Endothelial cell of umbilical vein (primary cell): ENCODE data around the gene APOC3. TPM values are rescaled to one million over a fixed set of nuclear protein-coding genes. Genes with fewer than 3 reads are reported as not detected.

Experiments used
- BruUV-seq: library from RNA; stranded (reverse); fragments of 400-500 nt; replicated peaks from 2 replicates; lab custom pipeline; 2021; lab: Mats Ljungman, UMichigan
- CTCF ChIA-PET: fragments of 300-600, 350-600 bp; sonication (Branson Sonifier 250); formaldehyde crosslinking; loops from one replicate; lab custom pipeline; 2021; ENCODE audit warnings: antibody characterized with exemption, inconsistent platforms; lab: Charles Lee
- POLR2A ChIA-PET: fragments of 300-600, 350-600 bp; sonication (Branson Sonifier 250); formaldehyde crosslinking; loops from one replicate; lab custom pipeline; 2021; ENCODE audit warnings: antibody characterized with exemption, inconsistent platforms; lab: Charles Lee
- DNase-seq: peaks from one replicate; pipeline ENCODE4 v3.0.0-alpha.2; 2011; ENCODE audit warnings: low read depth, low spot score
- FAIRE-seq: peaks from 2 replicates; lab custom pipeline; 2011; peaks lifted over from hg19 to GRCh38; lab: Jason Lieb, UNC
- H2AFZ ChIP-seq: 2 replicates; pipeline ENCODE4 v1.6.0; 2012; ENCODE audit warnings: low read depth, low read length, control low read depth, inconsistent platforms
- H3K27ac ChIP-seq: 2 replicates; pipeline ENCODE4 v1.5.1; 2011; ENCODE audit warnings: low read depth, mild to moderate bottlenecking, control low read depth, low read length, moderate library complexity; ENCODE audit not compliant: insufficient read depth
- H3K27me3 ChIP-seq, 2 experiments: 2 replicates each; pipeline versions ENCODE4 v1.6.0 to v1.6.1; 2011; ENCODE audit warnings: low read length in 2 of 2, mixed read lengths in 1 of 2; ENCODE audit not compliant: control insufficient read depth in 2 of 2, insufficient read depth in 2 of 2
- H3K36me3 ChIP-seq, 2 experiments: 2 replicates in 1 of 2; 3 replicates in 1 of 2; pipeline ENCODE4 v1.5.1; 2011; ENCODE audit warnings: low read length in 2 of 2, mild to moderate bottlenecking in 1 of 2, moderate library complexity in 1 of 2; ENCODE audit not compliant: control insufficient read depth in 2 of 2, insufficient read depth in 2 of 2; ENCODE audit errors: extremely low read depth in 1 of 2
- H3K4me1 ChIP-seq: 3 replicates; pipeline ENCODE4 v1.5.1; 2011; ENCODE audit warnings: mild to moderate bottlenecking, low read length; ENCODE audit not compliant: control insufficient read depth, insufficient read depth; ENCODE audit errors: extremely low read depth
- H3K4me2 ChIP-seq: 2 replicates; pipeline ENCODE4 v1.6.1; 2011; ENCODE audit warnings: low read length, control low read depth, mixed read lengths; ENCODE audit not compliant: insufficient read depth
- H3K4me3 ChIP-seq, 3 experiments: fragments of 200-600 bp in 1 of 3; sonication (generic), shearing (Covaris generic) in 1 of 3; replicated peaks in 1 of 3; 2 replicates each; pipeline ENCODE4 v1.5.1; 2011 to 2016; ENCODE audit warnings: control low read depth in 3 of 3, low read length in 3 of 3, mild to moderate bottlenecking in 2 of 3, inconsistent platforms in 1 of 3, low read depth in 1 of 3, moderate library complexity in 1 of 3; ENCODE audit not compliant: insufficient read depth in 1 of 3
- H3K79me2 ChIP-seq: 2 replicates; pipeline ENCODE4 v1.6.0; 2012; ENCODE audit warnings: low read length, inconsistent platforms; ENCODE audit not compliant: control insufficient read depth, insufficient read depth
- H3K9ac ChIP-seq: replicated peaks from 2 replicates; pipeline ENCODE3; 2011; ENCODE audit warnings: low read length, control low read depth; ENCODE audit not compliant: insufficient read depth; ENCODE audit errors: extremely low read depth
- H3K9me1 ChIP-seq: replicated peaks from 3 replicates; pipeline ENCODE4 v1.6.0; 2011; ENCODE audit warnings: mild to moderate bottlenecking, low read length; ENCODE audit not compliant: control insufficient read depth, insufficient read depth; ENCODE audit errors: extremely low read depth
- H3K9me3 ChIP-seq: replicated peaks from 2 replicates; pipeline ENCODE4 v1.5.1; 2012; ENCODE audit warnings: low read length, inconsistent platforms; ENCODE audit not compliant: control insufficient read depth, insufficient read depth
- H4K20me1 ChIP-seq: replicated peaks from 2 replicates; pipeline ENCODE3; 2011; ENCODE audit warnings: mild to moderate bottlenecking, low read length; ENCODE audit not compliant: control insufficient read depth, insufficient read depth; ENCODE audit errors: extremely low read depth
- EZH2 ChIP-seq: IDR thresholded peaks from 2 replicates; pipeline ENCODE4 v1.6.1; 2012; ENCODE audit warnings: borderline replicate concordance, low read depth, mild to moderate bottlenecking, moderate library complexity, low read length, inconsistent platforms; ENCODE audit not compliant: severe bottlenecking
- FOS ChIP-seq: IDR thresholded peaks from 2 replicates; pipeline ENCODE4 v1.6.1; 2011; ENCODE audit warnings: mild to moderate bottlenecking, low read length, moderate library complexity, borderline replicate concordance; ENCODE audit not compliant: insufficient read depth
- GATA2 ChIP-seq: IDR thresholded peaks from 2 replicates; pipeline ENCODE4 v1.7.0; 2011; ENCODE audit warnings: low read depth, mild to moderate bottlenecking, moderate library complexity, mixed read lengths, low read length; ENCODE audit not compliant: insufficient read length, insufficient read depth
- JUN ChIP-seq: IDR thresholded peaks from 2 replicates; pipeline ENCODE4 v1.6.1; 2011; ENCODE audit warnings: borderline replicate concordance, low read depth; ENCODE audit not compliant: insufficient read length, insufficient read depth
- MYC ChIP-seq: IDR thresholded peaks from one replicate; pipeline ENCODE4 v1.6.1; 2011; ENCODE audit warnings: mild to moderate bottlenecking, low read depth, low read length
- POLR2A ChIP-seq: IDR thresholded peaks from 2 replicates; pipeline ENCODE4 v1.6.1; 2012; ENCODE audit warnings: low read depth, mild to moderate bottlenecking, control low read depth, low read length
- POLR2AphosphoS5 ChIP-seq: IDR thresholded peaks from 2 replicates; pipeline ENCODE4 v1.6.1; 2012; ENCODE audit warnings: low read depth, mild to moderate bottlenecking, control low read depth, low read length, moderate library complexity; ENCODE audit not compliant: insufficient read depth
- dilution Hi-C: fragments of 300-500 bp; cut with MboI; formaldehyde crosslinking; loops from one replicate; pipeline ENCODE4 v1.15.0; 2019; ENCODE audit warnings: low sequenced_read_pairs; ENCODE audit not compliant: extremely low pct_ligation_motif_present
- intact Hi-C: fragments of 100-400 bp; cut with micrococcal nuclease; formaldehyde crosslinking; loops from one replicate; pipeline ENCODE4 v1.10.0; 2022
- polyA plus RNA-seq, 4 experiments: library from polyadenylated mRNA; depleted of rRNA in 3 of 4; stranded (reverse) in 3 of 4; unstranded in 1 of 4; fragments of >200 nt; gene quantifications; 2 replicates each; pipeline versions ENCODE4 v1.2.1 to v1.2.3, GENCODE V29; 2011 to 2012; ENCODE audit warnings: missing spikeins in 1 of 4
- total RNA-seq: library from RNA; stranded (reverse); gene quantifications from 2 replicates; pipeline ENCODE4 v1.2.3, GENCODE V29; 2021
- TF ChIP-seq, protein P1 (sequence below): IDR thresholded peaks from 2 replicates; pipeline ENCODE4 v1.6.1; 2011; ENCODE audit not compliant: insufficient read depth, insufficient read length
- TF ChIP-seq, protein P2 (sequence below), 2 donors: IDR thresholded peaks; 1 replicate in 1 of 2; 2 replicates in 1 of 2; pipeline ENCODE4 v1.5.1; 2011; ENCODE audit warnings: low read length in 2 of 2, mild to moderate bottlenecking in 2 of 2, moderate library complexity in 2 of 2, control low read depth in 1 of 2, inconsistent platforms in 1 of 2, low read depth in 1 of 2; ENCODE audit not compliant: insufficient read depth in 1 of 2; ENCODE audit errors: extremely low read depth in 1 of 2

Gene APOC3
- total and polyA plus RNA-seq, 2 donors (not counting 3 experiments of a cell fraction or from before 2014, with no cell fraction given) = not detected

DNA sequence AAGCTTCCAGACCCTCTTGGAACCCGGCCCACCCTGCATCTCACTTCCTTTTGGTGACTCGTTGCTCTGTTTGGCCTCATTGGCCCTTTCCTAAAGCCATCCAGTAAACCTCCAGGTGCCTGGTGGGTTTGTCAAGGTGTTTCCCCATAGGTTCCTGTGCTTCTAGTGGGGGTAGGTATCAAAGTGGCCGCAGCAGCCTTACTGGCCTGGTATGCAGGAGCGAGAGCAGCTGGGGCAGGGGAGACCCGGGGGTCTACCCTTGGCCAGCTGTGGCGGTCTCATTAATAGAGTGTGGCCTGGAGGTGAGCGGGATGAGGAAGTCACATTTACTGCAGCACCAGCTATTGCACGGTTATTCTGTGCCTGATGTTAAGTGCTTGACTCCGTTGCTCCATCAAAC is 10.7 kb upstream of the APOC3 start:
- dilution Hi-C loops (no loop called here), intact Hi-C loops (loop anchor here (5.0 kb wide), 1 partner anchor 668 kb away; no protein-coding TSS in a partner anchor)
- H4K20me1 ChIP-seq = no peaks in the 10 kb centered on the region
- DNase-seq (no peak), FAIRE-seq (no peak)
- H3K4me1 ChIP-seq = no peaks in the 10 kb centered on the region
- POLR2A ChIA-PET = no interaction called here
- no TSS peak for BruUV-seq
- H3K4me3 ChIP-seq = no peak overlapping the region
- no peaks in the 10 kb centered on the region for H3K27me3 ChIP-seq
- no peaks in the 10 kb centered on the region for H3K79me2 ChIP-seq
- no peak overlapping the region for H3K4me2 ChIP-seq
- no peaks in the 10 kb centered on the region for H3K9me1 ChIP-seq
- no peak overlapping the region for H3K27ac ChIP-seq
- H3K9ac ChIP-seq = no peak overlapping the region
- H3K9me3 ChIP-seq = no peaks in the 10 kb centered on the region
- TF ChIP-seq POLR2AphosphoS5 (no peak), GATA2 (no peak), MYC (no peak), FOS (no peak), EZH2 (no peak), POLR2A (no peak), JUN (no peak)
- TF ChIP-seq, protein P1, sequence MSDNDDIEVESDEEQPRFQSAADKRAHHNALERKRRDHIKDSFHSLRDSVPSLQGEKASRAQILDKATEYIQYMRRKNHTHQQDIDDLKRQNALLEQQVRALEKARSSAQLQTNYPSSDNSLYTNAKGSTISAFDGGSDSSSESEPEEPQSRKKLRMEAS = no peak
- TF ChIP-seq, protein P2, sequence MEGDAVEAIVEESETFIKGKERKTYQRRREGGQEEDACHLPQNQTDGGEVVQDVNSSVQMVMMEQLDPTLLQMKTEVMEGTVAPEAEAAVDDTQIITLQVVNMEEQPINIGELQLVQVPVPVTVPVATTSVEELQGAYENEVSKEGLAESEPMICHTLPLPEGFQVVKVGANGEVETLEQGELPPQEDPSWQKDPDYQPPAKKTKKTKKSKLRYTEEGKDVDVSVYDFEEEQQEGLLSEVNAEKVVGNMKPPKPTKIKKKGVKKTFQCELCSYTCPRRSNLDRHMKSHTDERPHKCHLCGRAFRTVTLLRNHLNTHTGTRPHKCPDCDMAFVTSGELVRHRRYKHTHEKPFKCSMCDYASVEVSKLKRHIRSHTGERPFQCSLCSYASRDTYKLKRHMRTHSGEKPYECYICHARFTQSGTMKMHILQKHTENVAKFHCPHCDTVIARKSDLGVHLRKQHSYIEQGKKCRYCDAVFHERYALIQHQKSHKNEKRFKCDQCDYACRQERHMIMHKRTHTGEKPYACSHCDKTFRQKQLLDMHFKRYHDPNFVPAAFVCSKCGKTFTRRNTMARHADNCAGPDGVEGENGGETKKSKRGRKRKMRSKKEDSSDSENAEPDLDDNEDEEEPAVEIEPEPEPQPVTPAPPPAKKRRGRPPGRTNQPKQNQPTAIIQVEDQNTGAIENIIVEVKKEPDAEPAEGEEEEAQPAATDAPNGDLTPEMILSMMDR (IDR thresholded peaks at IDR 0.05; ENCODE audit: extremely low read depth in 1 of 2, insufficient read depth in 1 of 2, low read depth in 1 of 2, low read length in 2 of 2) = no peak
- CTCF ChIA-PET = no interaction called here
- H2AFZ ChIP-seq = no peak overlapping the region
- no peaks in the 10 kb centered on the region for H3K36me3 ChIP-seq
